ENCODE measurements around the gene SP9. TPM values are rescaled to one million over a fixed set of nuclear protein-coding genes. Genes with fewer than 3 reads are reported as not detected.

SP9 gene
- total RNA-seq, 1 donor from 2014 or later = not detected

GRCh38 chr2:174327021-174327840 is 7.5 kb upstream of the SP9 start:
- Mint-ChIP-seq H3K9me3 (ENCODE audit: low read depth) (no peaks in the 10 kb centered on the region), H3K4me3 (ENCODE audit: low read depth) (peak overlapping the region; percentile 63), H3K27ac (no peak overlapping the region), H3K27me3 (peaks cover 94% of the 10 kb centered on the region), H3K36me3 (ENCODE audit: insufficient read depth) (no peaks in the 10 kb centered on the region), H3K4me1 (ENCODE audit: low read depth) (peaks cover 16% of the 10 kb centered on the region)
- no peak for DNase-seq (ENCODE audit: low spot score, unreplicated experiment)
- TF ChIP-seq, protein P1, sequence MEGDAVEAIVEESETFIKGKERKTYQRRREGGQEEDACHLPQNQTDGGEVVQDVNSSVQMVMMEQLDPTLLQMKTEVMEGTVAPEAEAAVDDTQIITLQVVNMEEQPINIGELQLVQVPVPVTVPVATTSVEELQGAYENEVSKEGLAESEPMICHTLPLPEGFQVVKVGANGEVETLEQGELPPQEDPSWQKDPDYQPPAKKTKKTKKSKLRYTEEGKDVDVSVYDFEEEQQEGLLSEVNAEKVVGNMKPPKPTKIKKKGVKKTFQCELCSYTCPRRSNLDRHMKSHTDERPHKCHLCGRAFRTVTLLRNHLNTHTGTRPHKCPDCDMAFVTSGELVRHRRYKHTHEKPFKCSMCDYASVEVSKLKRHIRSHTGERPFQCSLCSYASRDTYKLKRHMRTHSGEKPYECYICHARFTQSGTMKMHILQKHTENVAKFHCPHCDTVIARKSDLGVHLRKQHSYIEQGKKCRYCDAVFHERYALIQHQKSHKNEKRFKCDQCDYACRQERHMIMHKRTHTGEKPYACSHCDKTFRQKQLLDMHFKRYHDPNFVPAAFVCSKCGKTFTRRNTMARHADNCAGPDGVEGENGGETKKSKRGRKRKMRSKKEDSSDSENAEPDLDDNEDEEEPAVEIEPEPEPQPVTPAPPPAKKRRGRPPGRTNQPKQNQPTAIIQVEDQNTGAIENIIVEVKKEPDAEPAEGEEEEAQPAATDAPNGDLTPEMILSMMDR (IDR thresholded peaks at IDR 0.05; ENCODE audit: unreplicated experiment) = no peak

- Mint-ChIP-seq H3K27me3 (peaks cover 94% of the 10 kb centered on the region), H3K4me3 (ENCODE audit: low read depth) (peak overlapping the region; percentile 47), H3K9me3 (ENCODE audit: low read depth) (no peaks in the 10 kb centered on the region), H3K4me1 (ENCODE audit: low read depth) (peaks cover 16% of the 10 kb centered on the region), H3K36me3 (ENCODE audit: insufficient read depth) (no peaks in the 10 kb centered on the region), H3K27ac (no peak overlapping the region)
- no peak for DNase-seq (ENCODE audit: low spot score, unreplicated experiment)
- TF ChIP-seq, protein P1 (IDR thresholded peaks at IDR 0.05; ENCODE audit: unreplicated experiment) = no peak
Measured at GRCh38 chr2:174327841-174328113, 7.0 kb upstream of the SP9 start.

DNA sequence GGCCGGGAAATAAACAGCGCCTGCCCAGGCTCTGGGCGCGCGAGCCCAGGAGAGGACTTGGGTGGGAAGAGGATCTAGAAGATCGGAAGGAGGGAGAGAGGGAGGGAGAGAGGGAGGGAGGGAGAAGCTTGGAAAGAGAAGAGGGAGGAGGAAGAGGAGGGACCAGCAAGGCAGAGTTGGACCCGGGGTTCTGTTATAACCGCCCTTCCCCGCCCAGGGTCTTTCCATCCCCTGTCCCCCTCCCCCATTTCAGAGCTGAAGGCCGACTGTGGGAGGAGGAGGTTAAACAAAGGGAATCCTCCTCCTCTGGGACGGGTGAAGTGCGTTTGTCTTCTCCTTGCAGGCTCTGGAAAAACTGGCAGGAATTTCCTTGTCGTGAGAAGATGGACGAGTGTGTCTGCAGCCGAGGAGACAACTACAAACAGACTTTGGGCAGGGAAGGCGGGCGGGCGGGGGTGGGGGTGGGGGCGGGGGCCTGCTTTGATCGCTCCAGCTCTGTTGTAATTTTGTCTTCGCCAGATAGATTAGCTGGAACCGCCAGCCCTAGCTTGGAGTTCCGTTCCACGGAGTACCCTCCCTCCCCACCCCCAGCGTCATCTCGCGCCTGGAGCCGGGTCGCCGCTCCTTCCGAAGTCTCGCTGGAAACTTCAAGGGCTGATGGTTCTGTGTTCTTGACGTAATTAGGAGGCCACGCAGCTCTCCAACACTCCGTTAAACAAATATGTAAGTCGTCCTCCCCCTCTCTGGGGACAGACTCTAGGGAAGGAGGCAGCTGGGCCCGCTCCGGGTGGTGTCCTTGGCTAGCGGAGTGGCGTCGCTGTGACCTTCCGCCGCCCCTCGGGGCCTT is 6.4 kb upstream of the SP9 start:
- Mint-ChIP-seq H3K4me1 (ENCODE audit: low read depth) (peaks cover 16% of the 10 kb centered on the region), H3K36me3 (ENCODE audit: insufficient read depth) (no peaks in the 10 kb centered on the region), H3K27ac (no peak overlapping the region), H3K4me3 (ENCODE audit: low read depth) (peak overlapping the region; percentile 47), H3K9me3 (ENCODE audit: low read depth) (no peaks in the 10 kb centered on the region), H3K27me3 (peaks cover 96% of the 10 kb centered on the region)
- no peak for DNase-seq (ENCODE audit: low spot score, unreplicated experiment)
- TF ChIP-seq, protein P1 (IDR thresholded peaks at IDR 0.05; ENCODE audit: unreplicated experiment) = no peak

DNA sequence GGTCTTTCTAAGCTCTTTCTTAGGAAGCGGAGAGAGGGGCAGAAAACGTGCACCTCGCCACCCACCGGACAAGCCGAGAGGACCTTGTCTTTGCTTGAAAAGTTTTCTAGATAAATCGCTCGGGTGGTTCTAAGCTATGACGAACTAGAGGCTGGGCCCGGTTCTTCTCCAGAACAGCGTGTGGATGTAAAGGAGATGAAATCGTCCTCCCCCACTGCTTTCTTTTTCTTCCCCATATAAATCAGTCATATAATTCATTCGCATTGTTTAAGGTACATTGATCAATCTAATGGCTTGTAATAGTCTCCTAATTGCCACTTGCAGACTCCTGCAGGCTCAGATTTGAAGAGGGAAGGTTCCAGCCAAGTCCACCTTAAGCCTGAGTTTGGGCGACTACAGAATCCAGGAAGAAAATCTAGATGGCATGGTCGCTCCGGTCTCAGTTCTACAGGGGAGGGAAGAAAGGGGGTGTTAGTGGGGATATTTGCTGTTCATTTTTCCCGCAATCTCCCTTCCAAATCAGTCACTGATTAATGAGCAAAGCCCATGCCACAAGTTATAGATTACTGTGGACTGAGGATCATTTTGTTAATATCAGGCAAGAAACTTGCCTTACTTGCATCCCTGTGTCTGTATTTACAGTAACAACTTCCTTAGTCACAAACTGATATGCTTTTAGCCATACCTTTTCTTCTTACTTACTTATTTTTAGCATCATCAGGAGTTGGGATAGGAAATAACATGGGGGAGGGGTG is 5.6 kb upstream of the SP9 start:
- H3K4me3 Mint-ChIP-seq (ENCODE audit: low read depth) = peak overlapping the region; percentile 42
- peaks cover 22% of the 10 kb centered on the region for H3K4me1 Mint-ChIP-seq (ENCODE audit: low read depth)

More for the DNA sequence above, 5.6 kb upstream of the SP9 start:
- TF ChIP-seq, protein P1 (IDR thresholded peaks at IDR 0.05; ENCODE audit: unreplicated experiment) = no peak
- Mint-ChIP-seq H3K9me3 (ENCODE audit: low read depth) (no peaks in the 10 kb centered on the region), H3K36me3 (ENCODE audit: insufficient read depth) (no peaks in the 10 kb centered on the region), H3K27me3 (peaks cover 98% of the 10 kb centered on the region), H3K27ac (no peak overlapping the region)
- no peak for DNase-seq (ENCODE audit: low spot score, unreplicated experiment)

Measured in progenitor cell of endocrine pancreas (in vitro differentiated cells).